ENCODE measurements around the gene FAM187B. TPM values are rescaled to one million over a fixed set of nuclear protein-coding genes. Genes with fewer than 3 reads are reported as not detected.

The FAM187B gene
- total RNA-seq, 3 donors from 2014 or later, result not detected

GRCh38 chr19:35195830-35196229, 32.7 kb downstream of the FAM187B start:
- intact Hi-C loops (cut with DNase I, micrococcal nuclease), result no loop called here
- Histone ChIP-seq H3K4me3 (no peak overlapping the region), H3K4me1 (ENCODE audit: low read depth) (no peaks in the 10 kb centered on the region), H3K9me3 (no peaks in the 10 kb centered on the region), H3K36me3 (ENCODE audit: low read depth) (no peaks in the 10 kb centered on the region)
- DNase-seq (no peak), ATAC-seq (no peak)
- TF ChIP-seq, protein P1, sequence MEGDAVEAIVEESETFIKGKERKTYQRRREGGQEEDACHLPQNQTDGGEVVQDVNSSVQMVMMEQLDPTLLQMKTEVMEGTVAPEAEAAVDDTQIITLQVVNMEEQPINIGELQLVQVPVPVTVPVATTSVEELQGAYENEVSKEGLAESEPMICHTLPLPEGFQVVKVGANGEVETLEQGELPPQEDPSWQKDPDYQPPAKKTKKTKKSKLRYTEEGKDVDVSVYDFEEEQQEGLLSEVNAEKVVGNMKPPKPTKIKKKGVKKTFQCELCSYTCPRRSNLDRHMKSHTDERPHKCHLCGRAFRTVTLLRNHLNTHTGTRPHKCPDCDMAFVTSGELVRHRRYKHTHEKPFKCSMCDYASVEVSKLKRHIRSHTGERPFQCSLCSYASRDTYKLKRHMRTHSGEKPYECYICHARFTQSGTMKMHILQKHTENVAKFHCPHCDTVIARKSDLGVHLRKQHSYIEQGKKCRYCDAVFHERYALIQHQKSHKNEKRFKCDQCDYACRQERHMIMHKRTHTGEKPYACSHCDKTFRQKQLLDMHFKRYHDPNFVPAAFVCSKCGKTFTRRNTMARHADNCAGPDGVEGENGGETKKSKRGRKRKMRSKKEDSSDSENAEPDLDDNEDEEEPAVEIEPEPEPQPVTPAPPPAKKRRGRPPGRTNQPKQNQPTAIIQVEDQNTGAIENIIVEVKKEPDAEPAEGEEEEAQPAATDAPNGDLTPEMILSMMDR (IDR thresholded peaks at IDR 0.05), result no peak

GRCh38 chr19:35194012-35194984, 34.2 kb downstream of the FAM187B start:
- TF ChIP-seq, protein P1 (IDR thresholded peaks at IDR 0.05), result no peak
- DNase-seq, result no peak
- H3K36me3 ChIP-seq (ENCODE audit: low read depth), result no peaks in the 10 kb centered on the region
- no peak for ATAC-seq
- H3K9me3 ChIP-seq, result no peaks in the 10 kb centered on the region
- H3K4me3 ChIP-seq, result no peak overlapping the region
- H3K4me1 ChIP-seq (ENCODE audit: low read depth), result no peaks in the 10 kb centered on the region
- intact Hi-C loops (cut with DNase I, micrococcal nuclease), result no loop called here

DNA sequence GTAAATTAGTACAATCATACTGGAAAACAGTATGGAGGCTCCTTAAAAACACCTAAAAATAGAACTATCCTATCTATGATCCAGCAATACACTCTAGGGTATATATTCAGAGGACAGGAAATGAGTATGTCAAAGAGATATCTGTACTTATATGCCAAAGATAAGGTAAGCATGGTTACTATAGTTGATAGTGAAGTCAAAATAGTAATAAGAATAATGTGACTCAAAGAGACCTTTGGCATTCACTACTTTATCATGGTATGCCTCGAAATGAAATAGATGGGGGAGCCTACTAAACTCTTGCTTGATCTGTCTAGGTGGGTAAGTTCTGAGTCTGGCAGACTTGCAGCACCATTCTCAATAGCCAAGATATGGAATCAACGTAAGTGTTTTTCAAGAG, 43.7 kb downstream of the FAM187B start:
- no peak for ATAC-seq
- Histone ChIP-seq H3K36me3 (ENCODE audit: low read depth) (no peaks in the 10 kb centered on the region), H3K4me1 (ENCODE audit: low read depth) (no peaks in the 10 kb centered on the region), H3K4me3 (no peak overlapping the region), H3K9me3 (no peaks in the 10 kb centered on the region)
- TF ChIP-seq, protein P1 (IDR thresholded peaks at IDR 0.05), result no peak
- DNase-seq, result no peak
- intact Hi-C loops (cut with DNase I, micrococcal nuclease), result no loop called here

DNA sequence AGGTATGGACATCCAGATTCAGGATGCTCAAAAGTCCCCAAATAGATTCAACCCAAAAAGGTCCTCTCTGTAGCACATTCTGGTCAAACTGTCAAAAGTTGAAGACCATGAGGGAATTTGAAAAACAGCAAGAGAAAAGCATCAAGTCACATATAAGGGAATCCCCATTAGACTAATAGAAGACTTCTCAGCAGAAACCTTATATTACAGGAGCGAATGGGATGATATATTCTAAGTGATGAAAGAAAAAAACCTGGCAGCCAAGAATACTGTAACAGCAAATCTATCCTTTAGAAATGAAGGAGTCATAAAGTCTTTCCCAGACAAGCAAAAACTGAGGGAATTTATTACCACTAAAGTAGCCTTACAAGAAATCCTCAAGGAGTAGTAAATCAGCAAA, 44.3 kb downstream of the FAM187B start:
- no peak overlapping the region for H3K4me3 ChIP-seq
- H3K36me3 ChIP-seq (ENCODE audit: low read depth), result no peaks in the 10 kb centered on the region
- TF ChIP-seq, protein P1 (IDR thresholded peaks at IDR 0.05), result no peak
- DNase-seq, result no peak
- intact Hi-C loops (cut with DNase I, micrococcal nuclease), result no loop called here
- no peak for ATAC-seq
- H3K4me1 ChIP-seq (ENCODE audit: low read depth), result no peaks in the 10 kb centered on the region
- H3K9me3 ChIP-seq, result no peaks in the 10 kb centered on the region

GRCh38 chr19:35181387-35181786, 47.2 kb downstream of the FAM187B start:
- TF ChIP-seq, protein P1 (IDR thresholded peaks at IDR 0.05), result no peak
- intact Hi-C loops (cut with DNase I, micrococcal nuclease), result no loop called here
- no peak for ATAC-seq
- H3K4me3 ChIP-seq, result no peak overlapping the region
- no peak for DNase-seq
- no peaks in the 10 kb centered on the region for H3K36me3 ChIP-seq (ENCODE audit: low read depth)
- no peaks in the 10 kb centered on the region for H3K9me3 ChIP-seq
- H3K4me1 ChIP-seq (ENCODE audit: low read depth), result no peaks in the 10 kb centered on the region
